ENCODE measurements around the gene RASL11A.
"Not testable (repeated sequence)": the region's sequence is repeated elsewhere in the genome, so short reads cannot be mapped to it uniquely, and the experiment has no call there.

RASL11A gene

DNA sequence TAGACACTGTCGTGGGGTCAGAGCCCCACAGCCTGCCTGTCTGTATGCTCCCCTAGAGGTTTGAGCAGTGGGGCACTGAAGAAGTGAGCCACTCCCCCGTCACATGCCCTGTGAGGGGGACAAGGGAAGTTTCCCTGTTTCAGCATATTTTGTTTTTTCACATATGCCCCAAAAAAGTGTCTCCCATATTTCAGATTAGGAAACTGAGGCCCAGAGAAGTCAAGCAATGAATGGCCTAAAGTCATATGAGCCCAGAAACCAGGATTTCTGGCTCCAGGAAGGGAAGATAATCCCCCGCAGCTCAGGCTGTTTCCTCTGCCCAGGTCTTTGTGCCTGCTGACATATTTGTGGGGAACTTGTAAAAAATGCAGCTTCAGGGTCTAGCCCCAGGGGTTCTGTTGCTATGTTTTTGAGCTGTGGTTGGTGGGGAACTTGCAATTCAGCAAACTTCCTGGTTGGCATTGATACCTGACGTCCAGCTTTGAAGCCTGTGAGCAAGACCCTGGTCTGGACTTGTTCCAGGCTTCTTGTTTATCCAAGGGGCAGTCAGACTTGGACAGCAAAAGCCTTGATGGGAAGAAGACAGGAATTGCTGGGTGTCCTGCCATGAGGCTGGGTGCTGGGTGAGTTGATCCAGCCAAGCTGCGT is 9.5 kb downstream of the RASL11A start:
- no peak for DNase-seq (ENCODE audit: low read depth)
- TF ChIP-seq, protein P1, sequence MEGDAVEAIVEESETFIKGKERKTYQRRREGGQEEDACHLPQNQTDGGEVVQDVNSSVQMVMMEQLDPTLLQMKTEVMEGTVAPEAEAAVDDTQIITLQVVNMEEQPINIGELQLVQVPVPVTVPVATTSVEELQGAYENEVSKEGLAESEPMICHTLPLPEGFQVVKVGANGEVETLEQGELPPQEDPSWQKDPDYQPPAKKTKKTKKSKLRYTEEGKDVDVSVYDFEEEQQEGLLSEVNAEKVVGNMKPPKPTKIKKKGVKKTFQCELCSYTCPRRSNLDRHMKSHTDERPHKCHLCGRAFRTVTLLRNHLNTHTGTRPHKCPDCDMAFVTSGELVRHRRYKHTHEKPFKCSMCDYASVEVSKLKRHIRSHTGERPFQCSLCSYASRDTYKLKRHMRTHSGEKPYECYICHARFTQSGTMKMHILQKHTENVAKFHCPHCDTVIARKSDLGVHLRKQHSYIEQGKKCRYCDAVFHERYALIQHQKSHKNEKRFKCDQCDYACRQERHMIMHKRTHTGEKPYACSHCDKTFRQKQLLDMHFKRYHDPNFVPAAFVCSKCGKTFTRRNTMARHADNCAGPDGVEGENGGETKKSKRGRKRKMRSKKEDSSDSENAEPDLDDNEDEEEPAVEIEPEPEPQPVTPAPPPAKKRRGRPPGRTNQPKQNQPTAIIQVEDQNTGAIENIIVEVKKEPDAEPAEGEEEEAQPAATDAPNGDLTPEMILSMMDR (conservative IDR thresholded peaks at IDR 0.05; ENCODE audit: low read length), result no peak
- H3K4me3 ChIP-seq (ENCODE audit: low read length), result no peak overlapping the region

DNA sequence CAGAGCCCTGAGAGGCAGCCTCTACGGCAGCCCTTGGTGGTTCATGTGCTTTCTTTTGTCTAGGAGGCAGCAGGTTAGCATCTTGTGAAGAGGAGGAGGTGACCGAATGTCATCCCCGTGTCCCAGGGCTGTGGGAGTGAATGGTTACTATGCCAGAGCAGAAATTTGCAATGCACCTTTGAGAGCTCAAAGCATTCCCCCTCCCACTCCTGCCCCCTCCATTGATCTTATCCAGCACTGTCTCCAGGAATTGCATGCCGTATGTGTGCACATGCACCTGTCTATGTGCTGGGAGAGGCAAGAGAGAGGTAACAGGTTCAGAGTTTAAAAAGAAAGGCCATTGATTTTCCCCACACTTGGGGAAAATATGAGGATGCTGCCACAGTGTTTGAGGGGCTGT is 10.2 kb downstream of the RASL11A start:
- H3K4me3 ChIP-seq (ENCODE audit: low read length), result no peak overlapping the region
- DNase-seq (ENCODE audit: low read depth), result no peak
- TF ChIP-seq, protein P1 (conservative IDR thresholded peaks at IDR 0.05; ENCODE audit: low read length), result no peak

DNA sequence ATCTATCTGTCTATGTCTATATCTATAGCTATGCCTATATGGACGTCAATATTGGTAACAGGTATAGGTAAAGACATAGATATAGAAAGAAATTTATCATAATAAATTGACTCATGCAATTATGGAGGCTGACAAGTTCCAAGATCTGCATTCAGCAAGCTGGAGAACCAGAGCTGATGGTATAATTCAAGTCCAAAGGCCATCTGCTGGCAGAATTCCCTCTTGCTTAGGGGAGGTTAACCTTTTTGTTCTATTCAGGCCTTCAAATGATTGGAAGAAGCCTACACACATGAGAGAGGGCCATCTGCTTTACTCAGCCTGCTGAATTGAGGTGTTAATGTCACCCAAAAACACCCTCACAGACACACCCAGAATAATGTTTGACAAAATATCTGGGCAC is 10.8 kb downstream of the RASL11A start:
- DNase-seq (ENCODE audit: low read depth), result no peak
- TF ChIP-seq, protein P1 (conservative IDR thresholded peaks at IDR 0.05; ENCODE audit: low read length), result no peak
- H3K4me3 ChIP-seq (ENCODE audit: low read length), result no peak overlapping the region

DNA sequence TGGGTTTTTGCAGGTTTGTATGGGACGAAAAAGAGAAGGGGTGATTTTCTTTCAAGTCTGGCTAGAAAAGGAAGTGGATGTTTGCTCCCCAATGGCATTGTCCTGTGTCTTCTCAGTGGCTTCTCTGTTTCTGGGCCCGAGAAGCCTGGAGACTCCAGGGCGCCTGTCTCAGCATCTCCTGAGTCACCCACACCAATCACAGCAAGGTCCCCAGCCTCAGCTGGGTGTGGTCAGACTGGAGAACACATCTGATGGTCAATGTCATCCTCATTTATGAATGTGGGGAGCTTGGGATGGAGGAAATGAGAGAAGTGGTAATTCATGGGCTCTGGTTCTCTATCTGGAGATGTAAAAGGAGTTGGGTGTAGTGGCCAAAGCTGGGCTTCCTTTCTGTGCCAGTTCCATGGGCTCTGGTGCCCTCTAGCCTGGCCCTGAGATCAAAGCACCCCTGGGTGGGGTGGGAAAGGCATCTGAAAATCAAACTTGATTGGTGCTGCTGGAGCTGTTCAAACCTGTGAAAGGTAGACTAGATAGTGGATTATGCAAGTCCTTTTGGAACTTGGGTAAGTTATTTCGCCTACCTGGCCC is 13.4 kb downstream of the RASL11A start:
- TF ChIP-seq, protein P1 (conservative IDR thresholded peaks at IDR 0.05; ENCODE audit: low read length), result peak; percentile 53
- DNase-seq (ENCODE audit: low read depth), result peak; percentile 20
- H3K4me3 ChIP-seq (ENCODE audit: low read length), result no peak overlapping the region

DNA sequence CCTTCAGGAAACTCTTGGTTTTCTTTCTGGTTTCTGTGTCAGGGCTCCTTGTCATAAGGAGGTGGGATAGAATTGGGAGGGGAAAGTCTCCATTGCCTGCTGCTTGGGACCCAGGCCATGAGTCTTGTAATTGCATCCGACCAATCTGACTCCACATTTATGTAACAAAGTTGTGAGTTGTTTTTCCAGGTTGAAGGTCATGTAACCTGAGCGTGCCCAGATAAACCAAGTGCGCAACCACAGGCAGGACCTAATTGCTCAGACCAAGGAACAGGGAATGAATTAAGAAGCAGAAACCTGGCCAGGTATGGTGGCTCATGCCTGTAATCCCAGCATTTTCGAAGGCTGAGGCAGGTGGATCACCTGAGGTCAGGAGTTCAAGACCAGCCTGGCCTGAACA is 17.8 kb downstream of the RASL11A start:
- no peak overlapping the region for H3K4me3 ChIP-seq (ENCODE audit: low read length)
- DNase-seq (ENCODE audit: low read depth), result no peak
- TF ChIP-seq, protein P1 (conservative IDR thresholded peaks at IDR 0.05; ENCODE audit: low read length), result no peak

DNA sequence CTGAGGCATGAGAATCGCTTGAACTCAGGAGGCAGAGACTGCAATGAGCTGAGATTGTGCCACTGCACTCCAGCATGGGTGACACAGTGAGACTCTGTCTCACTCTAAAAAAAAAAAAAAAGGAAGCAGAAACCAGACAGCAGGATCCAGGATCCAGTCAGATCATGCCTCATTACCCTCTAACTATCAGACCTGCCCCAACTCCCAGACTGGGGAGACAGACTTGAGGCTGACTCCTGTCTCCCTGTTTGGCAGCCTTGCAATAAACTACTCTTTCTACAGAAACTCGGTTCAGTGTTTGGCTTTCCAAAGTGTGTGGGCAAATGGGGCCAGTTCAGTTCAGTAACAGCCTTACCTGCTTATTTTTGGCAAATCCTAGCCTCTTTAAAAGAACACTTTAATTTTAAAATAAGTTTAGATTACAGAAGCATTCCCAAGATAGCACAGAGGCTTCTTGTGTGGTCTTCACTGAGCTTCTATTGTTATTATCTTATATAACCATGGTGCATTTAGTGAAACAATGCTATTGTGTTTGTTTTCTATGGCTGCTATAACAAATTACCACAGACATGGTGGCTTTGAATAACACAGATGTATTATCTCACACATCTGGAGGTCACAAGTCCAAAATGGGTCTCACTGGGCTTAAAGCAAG is 18.5 kb downstream of the RASL11A start:
- DNase-seq (ENCODE audit: low read depth), result no peak
- TF ChIP-seq, protein P1 (conservative IDR thresholded peaks at IDR 0.05; ENCODE audit: low read length), result no peak

DNA sequence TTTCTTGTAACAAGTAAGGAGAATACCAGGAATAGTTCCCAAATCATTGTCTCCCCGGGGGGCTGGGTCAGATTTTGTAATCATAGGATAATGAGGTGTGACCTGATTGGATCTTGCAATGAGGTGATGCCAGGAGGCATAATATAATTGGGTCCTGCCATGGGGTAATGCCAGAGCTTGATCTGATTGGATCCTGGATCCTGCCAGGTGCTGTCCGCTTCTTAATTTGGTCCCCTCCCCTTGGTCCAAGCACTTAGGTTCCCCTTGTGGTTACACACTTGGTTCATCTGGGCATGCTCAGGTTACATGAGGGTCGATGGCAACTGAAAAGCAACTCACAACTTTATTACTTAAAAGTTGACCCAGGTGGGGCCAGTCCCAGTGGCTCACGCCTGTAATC is 20.1 kb downstream of the RASL11A start:
- H3K4me3 ChIP-seq (ENCODE audit: low read length), result no peak overlapping the region
- DNase-seq (ENCODE audit: low read depth), result no peak
- TF ChIP-seq, protein P1 (conservative IDR thresholded peaks at IDR 0.05; ENCODE audit: low read length), result no peak

More for the DNA sequence above, 18.5 kb downstream of the RASL11A start:
- H3K4me3 ChIP-seq (ENCODE audit: low read length), result no peak overlapping the region

DNA sequence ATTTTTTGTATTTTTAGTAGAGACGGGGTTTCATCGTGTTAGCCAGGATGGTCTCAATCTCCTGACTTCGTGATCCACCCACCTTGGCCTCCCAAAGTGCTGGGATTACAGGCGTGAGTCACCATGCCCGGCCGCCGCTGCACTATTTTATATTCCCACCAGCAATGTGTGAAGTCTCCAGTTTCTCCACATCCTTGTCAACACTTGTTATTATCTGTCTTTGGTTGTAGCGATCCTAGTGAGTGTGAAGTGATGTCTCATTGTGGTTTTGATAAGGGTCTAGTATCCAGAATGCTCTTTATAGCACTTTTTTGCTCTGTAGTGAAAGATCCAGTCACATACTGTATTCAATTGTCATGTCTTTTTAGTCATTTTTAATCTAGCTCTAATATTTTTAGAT is 21.3 kb downstream of the RASL11A start:
- not testable (repeated sequence) for H3K4me3 ChIP-seq (ENCODE audit: low read length); DNase-seq (ENCODE audit: low read depth)

All from AG10803 (cell line).